PFSK-1 (cell line): ENCODE measurements around the gene ITSN2.

Experiments
- POLR2AphosphoS5 ChIP-seq: IDR thresholded peaks from 2 replicates; pipeline ENCODE4 v1.6.1; 2012; ENCODE audit warnings: low read depth, mild to moderate bottlenecking, control low read depth, low read length, moderate library complexity
- TF ChIP-seq, protein P1 (sequence below), 2 experiments: IDR thresholded peaks; 2 replicates each; pipeline versions ENCODE4 v1.6.1 to v1.8.0; 2011 to 2012; ENCODE audit warnings: low read depth in 2 of 2, low read length in 2 of 2, control low read depth in 1 of 2, inconsistent platforms in 1 of 2, mild to moderate bottlenecking in 1 of 2, moderate library complexity in 1 of 2; ENCODE audit not compliant: insufficient read depth in 1 of 2

DNA sequence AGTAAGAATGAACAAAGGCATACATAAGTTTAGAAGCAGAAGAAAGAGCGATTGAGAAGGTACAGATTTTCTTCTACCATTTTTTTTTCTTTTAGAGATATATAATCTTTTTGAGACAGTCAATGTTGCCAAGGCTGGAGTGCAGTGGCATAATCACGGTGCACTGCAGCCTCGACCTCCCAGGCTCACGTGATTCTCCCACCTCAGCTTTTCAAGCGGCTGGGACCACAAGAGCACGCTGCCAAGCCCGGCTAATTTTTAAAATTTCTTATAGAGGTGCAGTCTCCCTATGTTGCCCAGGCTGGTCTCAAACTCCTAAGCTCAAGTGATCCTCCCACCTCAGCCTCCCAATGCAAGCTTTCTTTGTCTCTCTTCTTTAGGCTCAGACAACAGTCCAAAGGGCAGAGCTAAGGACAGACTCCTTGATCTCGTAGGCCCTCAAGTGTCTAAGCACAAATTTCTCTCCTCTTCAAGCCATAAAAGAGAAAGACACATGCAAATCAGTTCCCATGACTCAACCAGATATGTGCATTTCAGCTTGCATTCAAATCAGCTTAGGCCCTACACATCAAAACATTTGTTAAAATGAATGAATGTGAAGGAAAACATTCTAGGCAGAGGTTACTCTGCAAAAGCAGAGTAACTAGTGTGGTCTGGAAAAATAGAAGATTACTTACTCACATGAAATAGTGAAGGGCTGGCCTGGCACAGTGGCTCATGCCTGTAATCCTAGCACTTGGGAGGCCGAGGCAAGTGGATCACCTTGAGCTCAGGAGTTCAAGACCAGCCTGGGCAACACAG is 18.0 kb downstream of the ITSN2 start:
- TF ChIP-seq, protein P1, sequence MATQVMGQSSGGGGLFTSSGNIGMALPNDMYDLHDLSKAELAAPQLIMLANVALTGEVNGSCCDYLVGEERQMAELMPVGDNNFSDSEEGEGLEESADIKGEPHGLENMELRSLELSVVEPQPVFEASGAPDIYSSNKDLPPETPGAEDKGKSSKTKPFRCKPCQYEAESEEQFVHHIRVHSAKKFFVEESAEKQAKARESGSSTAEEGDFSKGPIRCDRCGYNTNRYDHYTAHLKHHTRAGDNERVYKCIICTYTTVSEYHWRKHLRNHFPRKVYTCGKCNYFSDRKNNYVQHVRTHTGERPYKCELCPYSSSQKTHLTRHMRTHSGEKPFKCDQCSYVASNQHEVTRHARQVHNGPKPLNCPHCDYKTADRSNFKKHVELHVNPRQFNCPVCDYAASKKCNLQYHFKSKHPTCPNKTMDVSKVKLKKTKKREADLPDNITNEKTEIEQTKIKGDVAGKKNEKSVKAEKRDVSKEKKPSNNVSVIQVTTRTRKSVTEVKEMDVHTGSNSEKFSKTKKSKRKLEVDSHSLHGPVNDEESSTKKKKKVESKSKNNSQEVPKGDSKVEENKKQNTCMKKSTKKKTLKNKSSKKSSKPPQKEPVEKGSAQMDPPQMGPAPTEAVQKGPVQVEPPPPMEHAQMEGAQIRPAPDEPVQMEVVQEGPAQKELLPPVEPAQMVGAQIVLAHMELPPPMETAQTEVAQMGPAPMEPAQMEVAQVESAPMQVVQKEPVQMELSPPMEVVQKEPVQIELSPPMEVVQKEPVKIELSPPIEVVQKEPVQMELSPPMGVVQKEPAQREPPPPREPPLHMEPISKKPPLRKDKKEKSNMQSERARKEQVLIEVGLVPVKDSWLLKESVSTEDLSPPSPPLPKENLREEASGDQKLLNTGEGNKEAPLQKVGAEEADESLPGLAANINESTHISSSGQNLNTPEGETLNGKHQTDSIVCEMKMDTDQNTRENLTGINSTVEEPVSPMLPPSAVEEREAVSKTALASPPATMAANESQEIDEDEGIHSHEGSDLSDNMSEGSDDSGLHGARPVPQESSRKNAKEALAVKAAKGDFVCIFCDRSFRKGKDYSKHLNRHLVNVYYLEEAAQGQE (IDR thresholded peaks at IDR 0.05; ENCODE audit: insufficient read depth in 1 of 2, low read depth in 2 of 2, low read length in 2 of 2) = no peak
- TF ChIP-seq POLR2AphosphoS5 = no peak
